ENCODE measurements around the gene DNAH5.

DNA sequence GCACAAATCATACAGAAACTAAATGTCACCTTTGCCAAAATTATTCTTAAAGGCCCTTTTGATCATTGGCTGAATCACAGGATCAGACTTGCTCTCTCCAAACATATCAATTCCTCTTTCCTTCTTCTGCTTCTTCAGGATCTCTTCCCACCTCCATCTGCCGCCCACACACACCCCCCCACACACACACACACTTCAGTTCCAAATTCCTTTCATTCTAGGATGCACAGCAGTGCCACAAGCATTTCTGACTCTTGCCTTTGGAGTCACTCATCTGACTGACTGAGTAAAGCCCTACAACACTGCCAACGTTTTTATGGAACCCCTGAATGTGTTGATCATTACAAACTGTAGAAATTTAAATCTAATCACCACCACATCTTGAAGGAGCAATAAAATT is 22.9 kb downstream of the DNAH5 start:
- TF ChIP-seq, protein P1, sequence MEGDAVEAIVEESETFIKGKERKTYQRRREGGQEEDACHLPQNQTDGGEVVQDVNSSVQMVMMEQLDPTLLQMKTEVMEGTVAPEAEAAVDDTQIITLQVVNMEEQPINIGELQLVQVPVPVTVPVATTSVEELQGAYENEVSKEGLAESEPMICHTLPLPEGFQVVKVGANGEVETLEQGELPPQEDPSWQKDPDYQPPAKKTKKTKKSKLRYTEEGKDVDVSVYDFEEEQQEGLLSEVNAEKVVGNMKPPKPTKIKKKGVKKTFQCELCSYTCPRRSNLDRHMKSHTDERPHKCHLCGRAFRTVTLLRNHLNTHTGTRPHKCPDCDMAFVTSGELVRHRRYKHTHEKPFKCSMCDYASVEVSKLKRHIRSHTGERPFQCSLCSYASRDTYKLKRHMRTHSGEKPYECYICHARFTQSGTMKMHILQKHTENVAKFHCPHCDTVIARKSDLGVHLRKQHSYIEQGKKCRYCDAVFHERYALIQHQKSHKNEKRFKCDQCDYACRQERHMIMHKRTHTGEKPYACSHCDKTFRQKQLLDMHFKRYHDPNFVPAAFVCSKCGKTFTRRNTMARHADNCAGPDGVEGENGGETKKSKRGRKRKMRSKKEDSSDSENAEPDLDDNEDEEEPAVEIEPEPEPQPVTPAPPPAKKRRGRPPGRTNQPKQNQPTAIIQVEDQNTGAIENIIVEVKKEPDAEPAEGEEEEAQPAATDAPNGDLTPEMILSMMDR (IDR thresholded peaks at IDR 0.05), result no peak
- TF ChIP-seq POLR2A (IDR thresholded peaks at IDR 0.05), result no peak
- no peak for TF ChIP-seq POLR2AphosphoS5 (IDR thresholded peaks at IDR 0.05)
- TF ChIP-seq EP300 (IDR thresholded peaks at IDR 0.05), result no peak
